ENCODE results near the gene KCNH2.

KCNH2 gene

DNA sequence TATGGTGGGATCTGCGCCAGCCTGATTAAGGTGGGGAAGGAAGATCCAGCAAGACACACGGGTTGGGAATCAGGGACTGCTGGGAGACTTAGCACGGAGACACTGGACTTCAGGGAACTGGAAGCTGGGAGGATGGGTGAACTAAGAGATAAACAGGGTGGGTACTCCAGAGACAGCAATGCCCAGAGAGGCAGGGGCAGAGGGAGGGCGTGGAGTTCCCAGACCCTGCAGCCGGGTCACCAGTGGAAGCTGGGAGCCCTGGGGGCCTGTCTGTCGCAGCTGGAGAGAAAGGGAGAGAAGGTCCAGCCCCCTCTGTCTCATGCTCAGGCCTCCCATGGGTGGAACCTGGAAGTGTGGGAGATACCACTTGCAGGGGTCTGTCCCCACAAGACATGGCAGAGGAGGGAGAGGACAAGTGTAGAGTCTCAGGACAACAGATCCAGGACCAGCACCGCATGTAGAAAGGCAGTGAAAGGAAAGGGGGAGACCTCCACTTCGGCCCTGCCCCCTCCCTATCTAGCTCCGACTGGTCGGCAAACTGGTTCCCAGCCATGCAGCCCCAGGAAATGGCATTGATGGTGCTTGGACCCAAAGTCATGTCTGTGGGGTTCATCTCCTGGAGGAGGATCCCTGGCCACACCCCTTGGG, 81.4 kb downstream of the KCNH2 start:
- DNase-seq (ENCODE audit: low read depth): no peak
- TF ChIP-seq, protein P1, sequence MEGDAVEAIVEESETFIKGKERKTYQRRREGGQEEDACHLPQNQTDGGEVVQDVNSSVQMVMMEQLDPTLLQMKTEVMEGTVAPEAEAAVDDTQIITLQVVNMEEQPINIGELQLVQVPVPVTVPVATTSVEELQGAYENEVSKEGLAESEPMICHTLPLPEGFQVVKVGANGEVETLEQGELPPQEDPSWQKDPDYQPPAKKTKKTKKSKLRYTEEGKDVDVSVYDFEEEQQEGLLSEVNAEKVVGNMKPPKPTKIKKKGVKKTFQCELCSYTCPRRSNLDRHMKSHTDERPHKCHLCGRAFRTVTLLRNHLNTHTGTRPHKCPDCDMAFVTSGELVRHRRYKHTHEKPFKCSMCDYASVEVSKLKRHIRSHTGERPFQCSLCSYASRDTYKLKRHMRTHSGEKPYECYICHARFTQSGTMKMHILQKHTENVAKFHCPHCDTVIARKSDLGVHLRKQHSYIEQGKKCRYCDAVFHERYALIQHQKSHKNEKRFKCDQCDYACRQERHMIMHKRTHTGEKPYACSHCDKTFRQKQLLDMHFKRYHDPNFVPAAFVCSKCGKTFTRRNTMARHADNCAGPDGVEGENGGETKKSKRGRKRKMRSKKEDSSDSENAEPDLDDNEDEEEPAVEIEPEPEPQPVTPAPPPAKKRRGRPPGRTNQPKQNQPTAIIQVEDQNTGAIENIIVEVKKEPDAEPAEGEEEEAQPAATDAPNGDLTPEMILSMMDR (IDR thresholded peaks at IDR 0.05; ENCODE audit: insufficient read depth, low read depth, low read length, missing control alignments): no peak
- H3K4me3 ChIP-seq (ENCODE audit: low read length): no peak overlapping the region

DNA sequence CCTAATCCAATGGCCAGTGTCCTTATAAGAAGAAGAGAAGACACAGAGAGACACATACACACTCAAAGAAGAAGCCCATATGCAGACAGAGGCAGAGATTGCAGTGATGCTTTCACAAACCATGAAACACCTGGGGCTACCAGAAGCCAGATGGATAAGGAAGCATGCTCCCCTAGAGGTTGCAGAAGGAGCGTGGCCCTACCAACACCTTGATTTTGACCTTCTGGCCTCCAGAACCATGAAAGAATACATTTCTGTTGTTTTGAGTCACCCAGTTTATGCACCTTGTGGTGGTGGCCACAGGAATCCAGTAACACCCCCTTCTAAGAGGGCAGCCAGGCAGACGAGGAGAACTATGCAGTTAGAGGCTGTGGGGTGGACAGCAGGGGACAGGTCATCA, 82.3 kb downstream of the KCNH2 start:
- H3K4me3 ChIP-seq (ENCODE audit: low read length): no peak overlapping the region
- DNase-seq (ENCODE audit: low read depth): no peak
- TF ChIP-seq, protein P1 (IDR thresholded peaks at IDR 0.05; ENCODE audit: insufficient read depth, low read depth, low read length, missing control alignments): no peak
